Cardiac muscle cell (in vitro differentiated cells and primary cell): ENCODE measurements around the gene DIAPH1. TPM values are rescaled to one million over a fixed set of nuclear protein-coding genes. Genes with fewer than 3 reads are reported as not detected.

Source experiments
- DNase-seq, 2 donors: peaks; one replicate each; pipeline versions ENCODE4 v3.0.0 to v3.0.0-alpha.2; 2010 to 2017; ENCODE audit warnings: low read depth in 1 of 2, low spot score in 1 of 2
- H3K27ac ChIP-seq: fragments of 200-600 bp; sonication (generic); 2 replicates; pipeline ENCODE4 v1.5.1; 2016
- H3K27me3 ChIP-seq: fragments of 200-600 bp; sonication (generic); 2 replicates; pipeline ENCODE4 v1.6.0; 2016; ENCODE audit warnings: control low read depth
- H3K36me3 ChIP-seq: fragments of 200-600 bp; sonication (generic); 2 replicates; pipeline ENCODE4 v1.5.1; 2016; ENCODE audit warnings: control low read depth
- H3K4me1 ChIP-seq: fragments of 200-600 bp; sonication (generic); 2 replicates; pipeline ENCODE4 v1.8.1; 2017; ENCODE audit warnings: low read depth, mild to moderate bottlenecking, mixed run types
- H3K4me3 ChIP-seq: fragments of 200-600 bp; sonication (generic); 2 replicates; pipeline ENCODE4 v1.5.1; 2016; ENCODE audit warnings: mild to moderate bottlenecking
- H3K9me3 ChIP-seq: fragments of 200-600 bp; sonication (generic); 2 replicates; pipeline ENCODE4 v1.5.1; 2017; ENCODE audit warnings: low read depth, mild to moderate bottlenecking, control low read depth
- polyA plus RNA-seq: library from polyadenylated mRNA; unstranded; fragments of >200 nt; fragmentation: Nextera tagmentation; extraction: Ambion mirVana; gene quantifications from 2 replicates; pipeline ENCODE4 v1.2.1, GENCODE V29; 2016
- total RNA-seq: library from RNA; depleted of rRNA; stranded (reverse); fragments of >200 nt; gene quantifications from 2 replicates; pipeline ENCODE4 v1.2.3, GENCODE V29; 2016
- TF ChIP-seq, protein P1 (sequence below): IDR thresholded peaks from 2 replicates; pipeline ENCODE4 v1.5.1; 2012; ENCODE audit warnings: low read depth, mild to moderate bottlenecking, low read length

DIAPH1 gene
- total RNA-seq = 17.1 and 24.4 TPM in 2 replicates
- polyA plus RNA-seq = 24.0 and 31.0 TPM in 2 replicates

DNA sequence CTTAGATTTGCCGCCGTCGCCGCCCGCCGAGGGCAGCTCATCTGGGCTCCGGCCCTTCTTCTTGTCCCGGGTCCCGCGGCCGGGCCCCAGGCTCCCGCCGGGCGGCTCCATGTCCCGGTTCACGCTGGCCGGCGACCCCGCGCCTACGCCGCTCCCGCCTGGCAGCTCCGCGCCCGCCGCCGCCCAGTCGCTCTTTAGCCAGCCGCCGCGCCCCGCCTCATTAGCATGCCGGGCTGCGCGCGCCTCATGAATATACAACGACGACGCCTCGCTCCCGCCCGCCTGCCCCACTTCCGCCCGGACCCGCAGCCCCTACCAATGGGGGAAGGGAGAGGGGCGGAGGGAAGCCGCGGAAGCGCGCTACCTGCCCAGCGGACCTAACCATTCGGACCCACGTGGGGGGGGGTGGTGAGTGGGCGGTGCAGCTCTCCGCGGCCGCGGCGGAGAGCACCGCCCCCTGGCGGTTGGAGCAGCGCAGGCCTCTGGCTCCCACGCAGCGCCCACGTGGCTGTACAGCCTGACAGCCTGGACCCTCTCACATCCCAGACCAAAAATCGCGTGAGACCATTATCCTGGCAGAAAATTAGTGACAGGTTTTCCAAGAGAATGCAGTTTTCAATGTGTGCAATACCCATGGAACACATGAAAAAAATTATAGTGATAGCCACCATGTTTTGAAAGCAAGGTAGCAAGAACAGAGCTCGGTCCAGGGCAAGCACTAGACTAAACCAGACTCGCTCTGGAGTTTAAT lies at the start of gene DIAPH1:
Gene DIAPH1 (minus strand): TSS at position 197 of the 751 bp plus-strand sequence. CDS start 86 bp downstream, at position 111.
- no peaks in the 10 kb centered on the region for H3K27me3 ChIP-seq
- H3K27ac ChIP-seq = peak within 1 kb of the TSS; percentile 85
- peaks cover 12% of the 10 kb centered on the region for H3K4me1 ChIP-seq
- peak within 1 kb of the TSS; percentile 75 for H3K4me3 ChIP-seq
- no peaks in the 10 kb centered on the region for H3K9me3 ChIP-seq
- H3K36me3 ChIP-seq = peaks cover 11% of the 10 kb centered on the region
- TF ChIP-seq, protein P1, sequence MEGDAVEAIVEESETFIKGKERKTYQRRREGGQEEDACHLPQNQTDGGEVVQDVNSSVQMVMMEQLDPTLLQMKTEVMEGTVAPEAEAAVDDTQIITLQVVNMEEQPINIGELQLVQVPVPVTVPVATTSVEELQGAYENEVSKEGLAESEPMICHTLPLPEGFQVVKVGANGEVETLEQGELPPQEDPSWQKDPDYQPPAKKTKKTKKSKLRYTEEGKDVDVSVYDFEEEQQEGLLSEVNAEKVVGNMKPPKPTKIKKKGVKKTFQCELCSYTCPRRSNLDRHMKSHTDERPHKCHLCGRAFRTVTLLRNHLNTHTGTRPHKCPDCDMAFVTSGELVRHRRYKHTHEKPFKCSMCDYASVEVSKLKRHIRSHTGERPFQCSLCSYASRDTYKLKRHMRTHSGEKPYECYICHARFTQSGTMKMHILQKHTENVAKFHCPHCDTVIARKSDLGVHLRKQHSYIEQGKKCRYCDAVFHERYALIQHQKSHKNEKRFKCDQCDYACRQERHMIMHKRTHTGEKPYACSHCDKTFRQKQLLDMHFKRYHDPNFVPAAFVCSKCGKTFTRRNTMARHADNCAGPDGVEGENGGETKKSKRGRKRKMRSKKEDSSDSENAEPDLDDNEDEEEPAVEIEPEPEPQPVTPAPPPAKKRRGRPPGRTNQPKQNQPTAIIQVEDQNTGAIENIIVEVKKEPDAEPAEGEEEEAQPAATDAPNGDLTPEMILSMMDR = peak; percentile 98
- peak; percentile 99 for DNase-seq

GRCh38 chr5:141665995-141666940 lies 47.5 kb upstream of the DIAPH1 start:
- H3K27me3 ChIP-seq = no peaks in the 10 kb centered on the region
- DNase-seq = no peak
- no peaks in the 10 kb centered on the region for H3K4me1 ChIP-seq
- no peaks in the 10 kb centered on the region for H3K36me3 ChIP-seq
- H3K27ac ChIP-seq = no peak overlapping the region
- TF ChIP-seq, protein P1 = no peak
- H3K4me3 ChIP-seq = no peak overlapping the region
- no peaks in the 10 kb centered on the region for H3K9me3 ChIP-seq

DNA sequence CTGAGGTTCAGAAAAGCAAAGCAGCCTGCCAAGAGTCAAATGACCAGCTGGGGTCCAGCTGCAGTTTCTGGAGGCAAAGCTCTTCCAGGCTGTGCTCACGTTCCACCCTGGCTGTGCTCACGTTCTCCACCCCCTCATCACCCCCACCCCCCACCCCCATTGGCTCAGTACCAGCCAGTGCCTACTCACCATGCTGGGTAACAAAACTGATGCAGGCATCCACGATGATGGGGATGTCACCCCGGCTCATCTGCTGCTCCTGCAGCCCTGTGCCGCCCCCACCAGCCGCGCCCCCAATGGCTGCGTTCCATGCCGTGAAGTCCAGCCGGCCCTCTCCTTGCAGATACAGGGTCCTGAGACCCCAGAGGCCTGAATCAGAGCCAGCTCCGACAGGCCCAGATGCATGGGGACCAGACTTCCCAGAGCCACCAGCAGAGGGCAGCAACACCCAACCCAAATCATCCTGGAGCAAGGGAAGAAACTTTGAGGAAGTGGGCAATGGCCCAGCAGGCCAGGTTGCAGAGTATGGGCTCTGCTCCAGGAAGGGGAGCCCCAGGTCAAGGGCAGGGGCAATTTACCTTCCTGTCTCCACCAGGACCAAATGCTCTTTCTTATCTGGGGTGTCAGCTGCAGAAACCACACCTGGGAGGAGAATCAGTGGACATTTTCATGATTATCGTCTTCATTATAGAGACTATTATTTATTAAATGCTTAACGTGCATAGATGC lies 46.1 kb upstream of the DIAPH1 start:
- Histone ChIP-seq H3K9me3 (no peaks in the 10 kb centered on the region), H3K4me1 (no peaks in the 10 kb centered on the region), H3K27ac (no peak overlapping the region), H3K27me3 (no peaks in the 10 kb centered on the region), H3K4me3 (no peak overlapping the region), H3K36me3 (no peaks in the 10 kb centered on the region)
- TF ChIP-seq, protein P1 = peak; percentile 94
- DNase-seq = peak; percentile 74 to 76

DNA sequence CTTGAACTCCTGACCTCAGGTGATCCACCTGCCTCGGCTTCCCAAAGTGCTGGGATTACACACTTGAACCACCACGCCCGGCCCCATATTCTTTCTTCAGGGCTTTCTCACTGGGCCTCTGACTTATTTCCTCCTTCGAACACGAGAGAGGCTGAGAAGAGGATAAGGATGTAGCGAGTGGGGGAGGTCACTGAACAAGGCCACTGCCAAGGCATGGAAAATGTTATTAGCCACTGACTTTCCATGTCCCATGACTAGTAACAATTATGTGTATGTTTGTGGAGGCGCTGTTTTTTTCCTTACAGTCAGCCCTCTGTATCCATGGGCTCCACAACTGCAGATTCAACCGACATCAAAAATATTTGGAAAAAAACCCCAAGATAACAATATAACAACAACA lies 44.7 kb upstream of the DIAPH1 start:
- Histone ChIP-seq H3K36me3 (no peaks in the 10 kb centered on the region), H3K27me3 (no peaks in the 10 kb centered on the region), H3K27ac (no peak overlapping the region), H3K4me1 (no peaks in the 10 kb centered on the region), H3K9me3 (no peaks in the 10 kb centered on the region), H3K4me3 (no peak overlapping the region)
- DNase-seq = no peak
- TF ChIP-seq, protein P1 = no peak

- H3K27ac ChIP-seq = no peak overlapping the region
- H3K4me3 ChIP-seq = no peak overlapping the region
- DNase-seq = no peak
- TF ChIP-seq, protein P1 = no peak
- no peaks in the 10 kb centered on the region for H3K27me3 ChIP-seq
- H3K36me3 ChIP-seq = no peaks in the 10 kb centered on the region
- no peaks in the 10 kb centered on the region for H3K4me1 ChIP-seq
- H3K9me3 ChIP-seq = no peaks in the 10 kb centered on the region
Observed at GRCh38 chr5:141662028-141662427, 43.2 kb upstream of the DIAPH1 start.
